IMR-90 (cell line): ENCODE results near the gene PUS7L. TPM values are rescaled to one million over a fixed set of nuclear protein-coding genes. Genes with fewer than 3 reads are reported as not detected.

ENCODE experiments used
- ATAC-seq: fragments of 200-7000 bp; cut with Tn5 transposase; 2 replicates; pipeline ENCODE4 v1.9.1; 2020; ENCODE audit warnings: low read depth, mild to moderate bottlenecking, moderate library complexity
- BruUV-seq: library from RNA; stranded (reverse); fragments of 400-500 nt; replicated peaks from 2 replicates; lab custom pipeline; 2021; lab: Mats Ljungman, UMichigan
- CTCF ChIA-PET: fragments of 300-600 bp; formaldehyde crosslinking; extraction: SDS; loops from one replicate; lab custom pipeline; 2021; ENCODE audit warnings: antibody characterized with exemption; lab: Yijun Ruan, JAX
- POLR2A ChIA-PET: fragments of 300-600 bp; sonication (Branson Sonifier 250); formaldehyde crosslinking; loops from one replicate; lab custom pipeline; 2022; ENCODE audit warnings: antibody characterized with exemption; ENCODE audit not compliant: unreplicated experiment; lab: Charles Lee
- DNase-seq: peaks from one replicate; pipeline ENCODE4 v3.0.0; 2013
- H2AFZ ChIP-seq: replicated peaks from 2 replicates; pipeline ENCODE3; 2013; ENCODE audit warnings: low read length, mild to moderate bottlenecking; ENCODE audit not compliant: poor library complexity
- H2AK5ac ChIP-seq: 2 replicates; pipeline ENCODE4 v1.6.1; 2013; ENCODE audit warnings: low read depth, low read length, inconsistent platforms
- H2AK9ac ChIP-seq: replicated peaks from 2 replicates; pipeline ENCODE3; 2013; ENCODE audit warnings: mild to moderate bottlenecking, low read depth, low read length, moderate library complexity; ENCODE audit not compliant: poor library complexity
- H2BK120ac ChIP-seq: 2 replicates; pipeline ENCODE4 v1.6.1; 2013; ENCODE audit warnings: low read depth, low read length, inconsistent platforms
- H2BK15ac ChIP-seq: 3 replicates; pipeline ENCODE4 v1.6.1; 2013; ENCODE audit warnings: low read depth, low read length, inconsistent platforms
- H2BK20ac ChIP-seq: 2 replicates; pipeline ENCODE4 v1.6.1; 2013; ENCODE audit warnings: low read depth, mild to moderate bottlenecking, inconsistent platforms, low read length, moderate library complexity
- H2BK5ac ChIP-seq: 2 replicates; pipeline ENCODE4 v1.6.1; 2013; ENCODE audit warnings: mild to moderate bottlenecking, low read depth, low read length, inconsistent platforms; ENCODE audit not compliant: poor library complexity, severe bottlenecking
- H3K14ac ChIP-seq: replicated peaks from 2 replicates; pipeline ENCODE4 v1.6.1; 2013; ENCODE audit warnings: low read depth, low read length, inconsistent platforms
- H3K18ac ChIP-seq: 2 replicates; pipeline ENCODE4 v1.6.1; 2013; ENCODE audit warnings: low read depth, low read length, control low read depth
- H3K23ac ChIP-seq: 2 replicates; pipeline ENCODE4 v1.6.1; 2013; ENCODE audit warnings: low read depth, low read length, inconsistent platforms
- H3K27ac ChIP-seq: 2 replicates; pipeline ENCODE4 v1.5.1; 2013; ENCODE audit warnings: mild to moderate bottlenecking, control low read depth, low read length; ENCODE audit not compliant: insufficient read depth
- H3K27me3 ChIP-seq: 2 replicates; pipeline ENCODE4 v1.6.1; 2013; ENCODE audit warnings: low read length; ENCODE audit not compliant: control insufficient read depth, insufficient read depth
- H3K36me3 ChIP-seq: 2 replicates; pipeline ENCODE4 v1.6.1; 2013; ENCODE audit warnings: low read length, mixed read lengths; ENCODE audit not compliant: control insufficient read depth, insufficient read depth
- H3K4ac ChIP-seq: 2 replicates; pipeline ENCODE4 v1.6.1; 2013; ENCODE audit warnings: low read depth, low read length, inconsistent platforms
- H3K4me1 ChIP-seq: 2 replicates; pipeline ENCODE4 v1.6.1; 2013; ENCODE audit warnings: low read length, mixed read lengths; ENCODE audit not compliant: control insufficient read depth, insufficient read depth
- H3K4me2 ChIP-seq: 2 replicates; pipeline ENCODE4 v1.6.1; 2013; ENCODE audit warnings: low read depth, mild to moderate bottlenecking, control low read depth, low read length, moderate library complexity
- H3K4me3 ChIP-seq: 2 replicates; pipeline ENCODE4 v1.5.1; 2013; ENCODE audit warnings: low read depth, mild to moderate bottlenecking, control low read depth, low read length, moderate library complexity; ENCODE audit not compliant: insufficient read depth
- H3K56ac ChIP-seq: 2 replicates; pipeline ENCODE4 v1.6.1; 2013; ENCODE audit warnings: low read length, inconsistent platforms; ENCODE audit not compliant: insufficient read depth; ENCODE audit errors: extremely low read depth
- H3K79me1 ChIP-seq, 2 experiments: 2 replicates each; pipeline ENCODE4 v1.6.1; 2013; ENCODE audit warnings: low read length in 2 of 2, inconsistent platforms in 1 of 2, low read depth in 1 of 2
- H3K9ac ChIP-seq: 2 replicates; pipeline ENCODE4 v1.6.1; 2013; ENCODE audit warnings: low read depth, low read length, control low read depth
- H3K9me1 ChIP-seq: 2 replicates; pipeline ENCODE4 v1.6.1; 2013; ENCODE audit warnings: low read length, inconsistent platforms; ENCODE audit not compliant: insufficient read depth
- H3K9me3 ChIP-seq: 2 replicates; pipeline ENCODE4 v1.6.1; 2013; ENCODE audit warnings: low read length; ENCODE audit not compliant: control insufficient read depth, insufficient read depth
- H4K20me1 ChIP-seq: 2 replicates; pipeline ENCODE4 v1.6.1; 2013; ENCODE audit warnings: low read length, inconsistent platforms; ENCODE audit not compliant: insufficient read depth
- H4K5ac ChIP-seq: 2 replicates; pipeline ENCODE4 v1.6.1; 2013; ENCODE audit warnings: mild to moderate bottlenecking, low read depth, low read length, control low read depth
- H4K8ac ChIP-seq, 2 experiments: 2 replicates each; pipeline ENCODE4 v1.6.1; 2013; ENCODE audit warnings: low read depth in 2 of 2, low read length in 2 of 2, control low read depth in 1 of 2, inconsistent platforms in 1 of 2
- H4K91ac ChIP-seq: 2 replicates; pipeline ENCODE4 v1.6.1; 2013; ENCODE audit warnings: low read depth, low read length, inconsistent platforms; ENCODE audit not compliant: insufficient read depth
- BHLHE40 ChIP-seq: fragments of 150-350 bp; IDR thresholded peaks from 2 replicates; pipeline ENCODE4 v1.6.1; 2016; ENCODE audit warnings: mild to moderate bottlenecking, low read depth, low read length
- MAFK ChIP-seq: IDR thresholded peaks from 2 replicates; pipeline ENCODE4 v1.6.1; 2012; ENCODE audit warnings: low read depth, low read length, improper control_type of control experiment
- WGBS, 2 experiments: methylation state at CpG; one replicate each; pipeline versions ENCODE4 v1.1.5 to v1.1.7; 2013; ENCODE audit warnings: missing lambda C conversion rate in 2 of 2; ENCODE audit not compliant: insufficient read length in 1 of 2; ENCODE audit errors: extremely low coverage in 2 of 2; 5-methylcytosine and 5-hydroxymethylcytosine counted together
- dilution Hi-C: fragments of 300-500 bp; cut with HindIII; formaldehyde crosslinking; loops from one replicate; pipeline ENCODE4 v1.14.3; 2018; ENCODE audit warnings: low sequenced_read_pairs; ENCODE audit not compliant: unreplicated experiment
- in situ Hi-C: fragments of 300-500 bp; cut with MboI; formaldehyde crosslinking; loops from 3 replicates; pipeline ENCODE4 v1.14.3; 2019; ENCODE audit warnings: low sequenced_read_pairs, inconsistent platforms, mixed read lengths
- intact Hi-C: fragments of 100-400 bp; cut with micrococcal nuclease; formaldehyde crosslinking; loops from 2 replicates; pipeline ENCODE4 v1.10.0; 2022
- polyA plus RNA-seq, 3 experiments: library from polyadenylated mRNA; depleted of rRNA; stranded (reverse); fragments of >200 nt; gene quantifications; 2 replicates each; pipeline ENCODE4 v1.2.3, GENCODE V29; 2012; ENCODE audit warnings: low replicate concordance in 1 of 3
- total RNA-seq: library from RNA; depleted of rRNA; stranded (reverse); fragments of >200 nt; gene quantifications from 2 replicates; pipeline ENCODE4 v1.2.3, GENCODE V29; 2012

PUS7L gene
- total and polyA plus RNA-seq, 2 of the 4 experiments (the other 2 are of a cell fraction) = 5.1 to 44.8 TPM

GRCh38 chr12:43736927-43737440 is 21.6 kb downstream of the PUS7L start:
- no peak overlapping the region; the same call in 1 of the 2 replicates for H3K4ac ChIP-seq
- no peak overlapping the region for H3K9ac ChIP-seq
- no peak overlapping the region for H2AFZ ChIP-seq
- H4K91ac ChIP-seq = no peak overlapping the region
- no peak overlapping the region for H2BK15ac ChIP-seq
- no peaks in the 10 kb centered on the region for H3K9me3 ChIP-seq
- no peaks in the 10 kb centered on the region for H3K27me3 ChIP-seq
- DNase-seq = peak; percentile 51
- no peak overlapping the region for H3K4me3 ChIP-seq
- dilution Hi-C loops (no loop called here), in situ Hi-C loops (no loop called here), intact Hi-C loops (no loop called here)
- ChIA-PET CTCF (interaction anchor here (0.6 to 1.1 kb wide), 2 partner anchors 26 to 68 kb away, joined by 3 to 6 read pairs; no protein-coding TSS in a partner anchor), POLR2A (no interaction called here)
- no peak overlapping the region for H4K5ac ChIP-seq
- H2BK120ac ChIP-seq = no peak overlapping the region; the same call in 1 of the 2 replicates
- H4K20me1 ChIP-seq = no peaks in the 10 kb centered on the region
- WGBS, 2 experiments = no CpG with 5 or more reads among the region's 3 CpGs
- no peak overlapping the region for H2AK9ac ChIP-seq
- H2BK20ac ChIP-seq = no peak overlapping the region
- TF ChIP-seq MAFK (0 out of 2 replicates have a peak, but pooled peaks have one; percentile 11), BHLHE40 (no peak)
- no peak overlapping the region for H3K18ac ChIP-seq
- peak overlapping the region in 1 of 2 experiments; percentile 57; a peak in 1 of 4 replicates for H4K8ac ChIP-seq
- peaks cover 9% of the 10 kb centered on the region for H3K36me3 ChIP-seq
- peaks cover 0 to 9% of the 10 kb centered on the region in 2 experiments; a peak in 2 of 4 replicates for H3K79me1 ChIP-seq
- BruUV-seq = no TSS peak
- H3K27ac ChIP-seq = peak overlapping the region; percentile 40; the same call in 1 of the 2 replicates
- H3K4me2 ChIP-seq = peak overlapping the region; percentile 71
- H3K14ac ChIP-seq = no peak overlapping the region
- H3K4me1 ChIP-seq = peaks cover 2% of the 10 kb centered on the region
- H3K56ac ChIP-seq = no peak overlapping the region
- peaks cover 4% of the 10 kb centered on the region for H3K9me1 ChIP-seq
- ATAC-seq = peak; percentile 33
- peak overlapping the region; percentile 78 for H2BK5ac ChIP-seq
- no peak overlapping the region; the same call in 1 of the 2 replicates for H3K23ac ChIP-seq
- H2AK5ac ChIP-seq = no peak overlapping the region
